ENCODE results near the gene ARMC8.
"Not testable (repeated sequence)": the region's sequence is repeated elsewhere in the genome, so short reads cannot be mapped to it uniquely, and the experiment has no call there.

The ARMC8 gene

DNA sequence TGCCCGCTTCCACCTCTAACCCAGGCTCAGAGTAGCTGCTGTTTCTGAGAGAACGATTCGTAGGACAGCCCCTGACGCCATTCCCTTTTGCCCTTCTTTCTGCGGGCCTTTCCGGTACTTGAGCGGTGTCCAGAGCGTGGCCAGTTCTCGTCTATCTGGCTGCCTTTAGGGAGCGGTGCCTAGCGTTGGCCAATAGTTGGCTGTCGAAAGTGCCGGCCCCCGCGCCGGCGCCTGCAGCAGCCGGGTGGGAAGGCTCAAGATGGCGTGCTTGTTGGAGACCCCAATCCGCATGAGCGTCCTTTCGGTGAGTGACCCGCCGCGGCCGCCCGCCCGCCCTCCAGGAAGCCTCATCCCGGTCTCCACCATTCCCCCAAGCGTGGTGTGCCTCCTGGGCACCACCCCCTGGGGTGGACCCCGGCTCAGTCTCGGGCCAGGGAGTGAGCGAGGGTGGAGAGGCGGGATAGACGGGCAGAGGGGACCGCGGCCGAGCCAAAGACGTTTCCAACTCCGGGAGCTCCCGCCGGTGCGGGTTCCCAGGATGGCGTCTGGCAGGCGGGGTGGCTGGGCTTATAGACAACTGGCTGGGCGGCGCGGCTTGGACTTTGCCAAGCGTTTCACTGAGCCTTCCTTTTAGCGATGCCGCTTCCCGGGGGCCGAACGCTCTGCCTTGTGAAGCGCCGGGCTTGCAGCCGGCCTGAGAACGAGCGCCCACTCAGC, at the start of gene ARMC8:
Gene ARMC8 (plus strand): TSS at position 6 of the 717 bp plus-strand sequence. CDS start 254 bp downstream, at position 260.
- DNase-seq (ENCODE audit: low spot score): no peak

DNA sequence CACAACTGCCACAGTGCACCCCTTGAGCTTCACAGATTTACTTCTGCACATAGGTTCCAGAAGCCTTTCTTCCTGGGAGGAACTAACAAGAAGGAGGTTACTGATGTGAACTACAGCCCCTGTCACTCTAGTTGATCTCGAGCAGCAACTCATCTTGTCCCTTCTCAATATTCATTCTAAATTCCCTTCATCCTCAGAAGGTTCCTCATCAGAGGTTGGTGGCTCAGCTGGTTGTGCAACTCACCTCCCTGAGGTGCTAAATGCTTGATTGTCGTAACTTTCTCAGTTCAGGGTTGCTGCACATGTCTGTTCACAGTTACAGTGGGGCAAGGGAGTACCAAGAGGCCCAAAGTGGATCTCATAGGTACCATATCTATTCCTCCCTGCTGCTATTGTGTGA, 49.2 kb upstream of the ARMC8 start:
- no peak for DNase-seq (ENCODE audit: low spot score)

- no peak for DNase-seq (ENCODE audit: low spot score)
Measured at GRCh38 chr3:138139691-138140090, 47.4 kb upstream of the ARMC8 start.

DNA sequence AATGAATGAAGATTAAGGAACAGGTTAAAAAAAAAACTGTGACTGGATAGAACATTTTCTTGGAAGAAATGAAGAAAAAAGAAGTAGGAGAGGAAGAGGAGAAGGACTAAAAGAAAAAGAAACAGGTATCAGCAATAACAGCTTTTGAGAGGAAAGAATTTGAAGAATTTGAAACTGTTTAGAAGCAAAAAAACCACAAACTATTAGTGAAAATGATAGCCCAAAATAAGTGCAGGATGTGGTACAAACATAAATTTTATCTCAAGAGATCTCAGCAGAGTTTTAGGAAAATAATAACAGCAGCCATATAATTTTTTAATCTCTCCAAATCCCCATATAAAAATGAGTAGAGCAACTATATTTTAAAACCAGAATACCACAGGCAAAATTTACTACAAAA, 46.2 kb upstream of the ARMC8 start:
- no peak for DNase-seq (ENCODE audit: low spot score)

DNA sequence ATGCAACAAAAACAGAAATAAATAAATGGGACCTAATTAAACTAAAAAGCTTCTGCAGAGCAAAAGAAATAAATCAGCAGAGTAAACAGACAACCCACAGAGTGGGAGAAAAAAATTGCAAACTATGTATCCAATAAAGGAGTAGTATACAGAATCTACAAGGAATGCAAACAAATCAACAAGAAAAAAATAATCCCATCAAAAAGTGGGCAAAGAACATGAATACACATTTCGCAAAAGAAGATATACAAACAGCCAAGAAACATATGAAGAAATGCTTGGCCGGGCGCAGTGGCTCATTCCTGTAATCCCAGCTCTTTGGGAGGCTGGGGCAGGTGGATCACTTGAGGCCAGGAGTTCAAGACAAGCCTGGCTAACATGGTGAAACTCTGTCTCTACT, 44.9 kb upstream of the ARMC8 start:
- not testable (repeated sequence) for DNase-seq (ENCODE audit: low spot score)

GRCh38 chr3:138148503-138148902, 38.6 kb upstream of the ARMC8 start:
- DNase-seq (ENCODE audit: low spot score): no peak

GRCh38 chr3:138154534-138154933, 32.6 kb upstream of the ARMC8 start:
- DNase-seq (ENCODE audit: low spot score): no peak

DNA sequence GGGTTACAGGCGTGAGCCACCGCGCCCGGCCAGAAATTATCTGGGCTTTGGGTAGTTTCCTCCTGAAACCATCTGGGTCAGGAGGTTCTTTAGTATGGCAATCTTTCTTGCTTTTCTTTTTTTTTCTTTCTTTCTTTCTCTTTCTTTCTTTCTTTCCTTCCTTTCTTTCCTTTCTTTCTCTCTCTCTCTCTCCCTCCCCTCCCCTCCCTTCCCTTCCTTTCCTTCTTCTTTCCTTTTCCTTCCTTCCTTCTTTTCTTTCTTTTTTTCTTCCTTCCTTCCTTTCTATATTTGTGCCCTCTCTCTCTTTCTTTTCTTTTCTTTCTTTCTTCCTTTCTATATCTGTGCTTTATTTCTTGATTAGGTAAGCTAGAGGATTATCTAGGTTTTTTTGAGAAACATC, 29.4 kb upstream of the ARMC8 start:
- DNase-seq (ENCODE audit: low spot score): no peak

DNA sequence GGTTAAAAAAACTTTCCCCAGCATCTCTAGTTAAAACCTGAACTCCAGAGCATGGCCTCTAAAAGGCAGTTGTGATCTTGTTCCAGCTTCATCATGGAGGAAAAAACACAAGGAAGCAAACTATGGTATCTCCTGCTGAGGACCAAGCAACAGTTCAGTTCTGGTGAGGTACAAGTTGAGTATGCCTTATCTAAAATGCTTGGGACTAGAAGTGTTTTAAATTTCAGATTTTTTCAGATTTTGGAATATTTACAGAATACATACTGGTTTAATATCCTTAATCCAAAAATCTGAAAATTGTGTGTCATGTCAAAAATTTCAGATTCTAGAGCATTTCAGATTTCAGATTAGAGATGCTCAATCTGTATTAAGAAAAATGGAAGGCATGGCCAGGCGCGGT, 22.0 kb upstream of the ARMC8 start:
- no peak for DNase-seq (ENCODE audit: low spot score)

DNA sequence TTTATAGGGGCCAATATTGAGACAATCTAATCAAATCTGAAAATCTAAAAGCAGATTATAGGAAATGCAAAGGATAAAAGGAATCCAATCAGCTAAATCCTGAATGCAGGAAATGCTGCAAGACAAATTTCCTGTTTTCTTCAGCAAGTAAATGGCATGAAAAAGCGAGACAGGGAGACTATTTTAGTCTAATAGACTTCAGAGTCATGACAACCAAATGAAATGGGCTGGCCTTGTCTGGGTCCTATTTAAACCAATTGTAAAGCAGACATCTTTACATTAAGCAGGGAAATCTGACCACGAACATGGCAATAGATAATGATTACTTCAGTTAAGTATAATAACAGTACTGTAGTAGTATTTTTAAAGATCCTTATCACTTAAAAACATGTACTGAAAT, 14.5 kb upstream of the ARMC8 start:
- DNase-seq (ENCODE audit: low spot score): no peak

GRCh38 chr3:138173769-138174420, 13.2 kb upstream of the ARMC8 start:
- DNase-seq (ENCODE audit: low spot score): no peak

DNA sequence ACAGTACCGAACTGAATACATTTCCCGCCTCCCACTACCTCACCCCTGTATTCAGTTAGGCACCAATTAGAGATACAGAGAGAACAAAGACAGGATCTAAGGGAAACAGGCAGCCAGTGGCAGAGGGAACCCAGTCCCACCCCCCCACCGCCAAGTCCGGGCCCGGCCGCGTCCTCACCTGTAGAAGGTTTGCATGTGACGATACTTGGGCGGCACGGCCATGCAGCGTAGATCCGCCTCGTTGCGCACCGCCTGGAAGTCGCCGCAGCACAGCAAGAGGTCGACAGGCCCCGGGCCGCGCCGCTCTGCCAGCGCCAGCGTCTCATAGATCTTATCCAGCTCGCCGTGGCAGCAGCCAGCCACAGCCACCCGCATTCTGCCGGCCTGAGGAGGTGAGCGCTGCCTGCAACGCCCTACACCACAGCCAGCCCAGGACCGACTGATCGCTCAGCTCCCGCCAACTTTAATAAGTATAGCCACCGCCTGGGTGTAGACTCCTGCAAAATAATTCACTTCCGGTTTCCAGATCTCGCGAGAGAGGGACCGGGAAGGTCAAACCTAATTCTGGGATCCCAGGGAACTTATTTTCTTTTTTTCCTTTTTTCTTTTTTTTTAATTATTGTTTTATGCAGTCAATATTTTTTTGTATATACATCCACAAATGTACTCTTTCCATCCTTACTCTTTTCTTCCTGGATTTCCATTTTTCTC, 12.5 kb upstream of the ARMC8 start, which contains the start of gene DBR1:
Gene DBR1 (minus strand): TSS at position 501 of the 711 bp plus-strand sequence. CDS start 126 bp downstream, at position 375.
- peak; percentile 78 for DNase-seq (ENCODE audit: low spot score)

DNA sequence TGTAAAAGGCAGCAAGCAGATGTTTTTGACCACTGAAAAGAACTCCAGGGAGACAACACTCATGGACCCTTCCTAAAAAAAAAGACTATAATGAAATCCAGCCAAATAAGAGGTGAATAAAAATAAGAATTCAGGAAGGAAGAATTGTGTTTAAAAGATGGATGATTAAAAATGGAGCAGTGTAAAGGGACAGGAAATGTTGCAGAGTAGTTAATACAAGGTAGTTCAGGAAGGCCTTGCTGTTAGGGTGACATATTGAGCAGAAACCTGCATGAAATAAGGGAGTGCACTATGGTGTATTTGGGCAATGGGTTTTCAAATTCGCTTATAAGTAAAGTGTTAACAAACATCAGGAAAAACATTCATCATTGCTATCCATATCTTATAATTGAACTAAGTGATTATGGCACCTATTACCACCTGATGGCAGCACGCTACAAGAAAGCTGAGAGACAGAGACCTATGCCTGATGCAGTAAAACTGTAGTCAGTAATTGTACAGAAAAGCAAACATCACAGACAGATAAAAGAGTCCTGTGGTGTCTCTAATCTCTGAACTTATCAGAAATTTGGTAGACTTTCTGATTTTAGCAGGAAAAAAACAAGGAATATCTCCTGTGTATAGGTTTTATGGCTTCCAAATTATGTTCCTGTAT, 6.6 kb upstream of the ARMC8 start:
- peak; percentile 25 for DNase-seq (ENCODE audit: low spot score)

GRCh38 chr3:138184994-138185393, 2.1 kb upstream of the ARMC8 start:
- no peak for DNase-seq (ENCODE audit: low spot score)

DNA sequence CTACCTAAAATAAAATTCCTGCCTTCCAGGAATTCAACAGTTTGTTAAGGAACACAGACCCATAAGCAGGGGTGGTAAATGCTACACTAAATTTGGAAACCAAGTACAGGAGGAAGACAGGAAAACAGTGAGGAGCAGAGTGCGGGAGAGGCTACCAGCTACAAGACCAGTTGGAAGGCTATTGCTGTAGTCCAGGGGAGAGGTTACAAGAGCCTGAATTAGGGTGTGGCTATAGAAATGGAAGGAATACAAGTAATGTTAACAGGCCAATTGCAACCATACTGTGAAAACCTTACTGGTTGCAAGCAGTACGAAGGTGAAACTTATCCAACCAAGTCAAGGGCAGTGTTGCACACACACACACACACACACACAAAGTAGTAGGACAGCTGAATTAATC, 880 bp upstream of the ARMC8 start:
- no peak for DNase-seq (ENCODE audit: low spot score)

GRCh38 chr3:138186803-138187295, 252 bp upstream of the ARMC8 start:
- peak; percentile 92 for DNase-seq (ENCODE audit: low spot score)

DNA sequence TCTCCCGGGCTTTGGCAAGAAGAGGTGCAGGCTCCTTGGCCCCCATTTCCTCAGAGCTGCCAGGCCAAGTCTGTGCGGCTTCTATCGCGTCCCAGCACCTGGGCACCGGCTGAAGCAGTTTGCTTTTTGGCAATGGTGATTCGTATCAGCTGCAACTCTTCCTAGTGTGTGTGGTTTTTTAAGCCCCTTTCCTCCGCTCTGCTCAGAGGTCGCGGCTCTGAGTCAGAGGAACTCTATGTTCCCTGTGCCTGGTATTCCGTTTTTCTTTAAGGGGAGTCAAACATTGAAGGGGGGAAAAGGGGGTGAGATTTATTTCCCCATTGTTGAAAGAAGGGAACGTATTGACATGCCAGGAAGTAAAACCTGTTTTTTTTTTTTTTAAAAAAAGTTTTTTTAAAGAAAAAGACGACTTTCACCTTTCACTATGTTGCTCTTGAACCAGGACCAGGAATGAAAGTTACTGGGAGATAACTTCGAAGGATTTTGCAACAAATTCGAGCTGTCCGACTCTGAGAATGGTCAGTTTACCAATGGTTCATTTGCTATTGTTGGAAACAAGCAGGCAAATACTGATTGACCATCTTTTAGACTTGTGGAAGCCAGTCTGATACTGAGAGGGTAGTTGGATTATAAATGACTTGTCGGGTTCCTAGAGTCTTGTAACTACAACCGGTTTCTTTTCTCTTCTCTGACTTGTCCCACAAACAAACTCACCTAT, 1.1 kb downstream of the ARMC8 start:
- DNase-seq (ENCODE audit: low spot score): no peak

GRCh38 chr3:138195481-138195880, 8.4 kb downstream of the ARMC8 start:
- DNase-seq (ENCODE audit: low spot score): peak; percentile 47

DNA sequence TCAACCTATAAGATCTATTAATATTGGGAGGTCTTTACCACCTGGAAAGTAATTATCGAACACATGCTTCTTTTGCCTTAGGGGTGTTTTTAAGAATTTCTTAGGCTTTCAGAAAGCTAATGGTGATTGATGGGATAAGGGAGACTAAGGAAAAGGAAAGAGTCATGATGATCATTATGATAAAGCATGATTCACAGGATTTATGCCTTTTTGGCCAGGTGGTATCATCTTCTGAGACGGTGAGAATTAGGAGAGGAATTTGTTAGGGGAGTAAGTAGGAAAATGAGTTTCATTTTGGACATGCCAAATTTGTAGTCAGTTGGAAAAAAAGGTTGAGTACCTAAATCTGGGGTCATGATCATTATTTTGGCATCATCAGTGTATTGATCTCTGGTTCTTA, 8.9 kb downstream of the ARMC8 start:
- DNase-seq (ENCODE audit: low spot score): no peak

DNA sequence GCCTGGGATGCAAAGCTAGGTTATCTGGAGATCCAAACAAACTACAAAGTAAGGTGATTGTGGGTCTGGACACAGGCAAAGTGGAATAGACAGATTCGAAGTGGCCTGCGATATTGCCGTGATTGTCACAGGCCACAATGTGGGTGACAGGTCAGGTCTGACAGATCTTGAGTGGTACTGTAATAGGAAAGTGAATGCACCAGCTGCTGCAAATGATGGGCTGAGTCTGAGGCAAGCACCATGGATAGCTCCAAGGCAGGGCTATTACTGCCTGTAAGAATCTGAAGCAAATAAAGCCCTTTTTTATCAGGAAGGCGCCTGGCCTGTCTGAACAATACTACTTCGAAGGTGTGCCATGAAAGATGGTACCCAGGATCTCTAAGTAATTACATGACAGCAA, 10.0 kb downstream of the ARMC8 start:
- no peak for DNase-seq (ENCODE audit: low spot score)

- no peak for DNase-seq (ENCODE audit: low spot score)
Measured at GRCh38 chr3:138197524-138197923, 10.4 kb downstream of the ARMC8 start.

DNA sequence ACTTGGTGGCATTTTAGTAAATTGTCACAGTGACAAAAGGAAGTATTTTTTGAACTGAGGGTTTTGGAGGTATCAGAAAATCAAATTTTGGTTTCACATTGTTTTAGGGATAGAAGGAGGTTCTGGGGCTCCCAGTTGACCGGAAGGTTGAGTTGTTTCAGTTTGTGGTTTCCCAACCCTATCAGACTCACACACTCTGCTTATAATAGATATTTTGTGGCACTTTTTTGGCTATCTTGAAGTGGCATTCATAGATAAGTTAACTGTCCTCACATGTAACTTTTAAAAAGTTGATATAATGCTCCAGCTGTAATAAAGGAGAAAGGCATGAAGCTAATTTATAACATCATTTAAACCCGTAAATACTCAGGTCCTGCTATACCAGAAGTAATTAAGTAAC, 12.8 kb downstream of the ARMC8 start:
- DNase-seq (ENCODE audit: low spot score): no peak
